Colon (tissue), 2 donors: ENCODE measurements around the gene SULT1A1.
"Not testable (repeated sequence)": the region's sequence is repeated elsewhere in the genome, so short reads cannot be mapped to it uniquely, and the experiment has no call there.

Experiments used
- FAIRE-seq: peaks from 2 replicates; lab custom pipeline; 2012; peaks lifted over from hg19 to GRCh38; lab: Jason Lieb, UNC
- donor health status: control.
- donor health status: control.

Gene SULT1A1

DNA sequence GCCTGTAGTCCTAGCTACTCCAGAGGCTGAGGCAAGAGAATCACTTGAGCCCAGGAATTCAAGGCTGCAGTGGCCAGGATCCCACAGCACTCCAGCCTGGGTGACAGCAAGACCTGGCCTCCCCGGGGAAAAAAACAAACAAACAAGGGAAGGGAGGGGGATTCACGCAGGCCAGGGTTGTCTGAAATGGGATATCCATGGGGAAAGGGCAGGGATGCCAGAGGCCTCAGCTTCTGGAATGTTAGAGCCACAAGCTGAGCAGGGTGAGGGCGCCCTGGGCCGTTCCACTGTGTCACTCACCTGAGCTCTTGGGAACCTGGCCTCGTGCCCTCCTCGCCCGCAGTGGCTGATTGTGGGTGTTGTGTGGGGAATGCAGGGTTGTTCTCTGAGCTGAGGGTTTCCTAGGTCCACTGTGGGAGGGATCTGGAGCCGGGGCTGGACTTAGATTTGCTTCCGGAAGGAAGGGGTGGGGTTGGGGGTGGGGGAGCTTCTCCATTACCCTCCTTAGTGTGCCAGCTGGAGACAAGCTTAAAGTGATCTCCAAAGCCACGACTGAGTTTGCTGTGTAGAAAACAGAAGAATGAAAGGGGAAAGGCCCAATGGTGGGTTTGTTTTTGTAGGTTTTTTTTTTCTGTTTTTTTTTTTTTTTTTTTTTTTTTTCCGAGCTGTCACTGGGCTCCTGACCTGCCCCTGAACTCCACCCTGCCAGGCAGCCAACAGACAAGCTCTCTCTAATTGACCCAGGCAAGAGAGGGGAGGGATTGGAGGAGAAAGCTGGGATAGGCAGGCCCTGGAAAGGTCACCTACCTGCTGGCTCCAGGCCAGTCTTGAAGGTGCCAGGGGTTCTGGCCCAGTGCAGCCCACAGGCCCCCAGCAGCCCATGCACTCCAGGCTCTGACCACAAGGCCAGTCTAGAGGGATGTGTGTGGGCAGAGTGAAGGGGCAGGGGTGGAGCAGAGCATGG lies at the start of gene SULT1A1:
SULT1A1 (minus strand) TSS at position 414 of the 964 bp plus-strand sequence. CDS start 1,189 bp downstream, outside the sequence.
- FAIRE-seq: no peak

DNA sequence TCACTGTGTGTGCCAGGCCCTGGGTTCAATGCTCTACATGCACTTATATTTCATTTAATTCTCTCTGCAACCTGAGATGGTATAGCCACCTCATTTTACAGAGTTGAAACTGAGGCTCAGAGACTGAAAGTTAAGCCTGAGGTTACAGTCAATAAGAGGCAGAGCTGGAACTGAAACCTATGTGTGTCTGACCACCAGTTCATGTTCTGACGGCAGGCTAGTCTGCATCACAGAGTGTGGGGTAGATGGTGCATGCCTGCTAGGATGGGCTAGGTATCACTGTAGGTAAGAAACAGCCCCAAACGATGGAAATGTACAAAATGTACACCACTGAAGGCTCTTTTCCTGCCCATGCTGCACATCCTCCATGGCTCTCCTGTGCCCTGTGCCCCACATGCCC lies 30.1 kb upstream of the SULT1A1 start:
- not testable (repeated sequence) for FAIRE-seq

DNA sequence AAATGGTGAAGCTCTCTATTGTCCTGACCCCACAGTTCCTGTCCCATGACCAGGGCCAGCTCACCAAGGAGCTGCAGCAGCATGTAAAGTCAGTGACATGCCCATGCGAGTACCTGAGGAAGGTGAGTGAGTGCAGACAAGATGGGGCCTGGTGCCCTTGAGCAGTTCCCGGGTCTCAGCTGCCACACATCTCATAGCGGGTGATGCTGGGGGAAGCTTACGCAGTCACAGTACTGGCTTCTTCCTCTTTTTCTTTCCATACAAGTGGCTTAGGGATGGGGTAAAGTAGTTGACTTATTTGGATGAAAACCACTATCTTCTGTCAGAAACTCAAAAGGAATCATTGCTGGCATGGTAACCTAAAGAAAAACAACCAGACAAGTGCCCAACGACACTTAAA lies 28.5 kb upstream of the SULT1A1 start:
- FAIRE-seq: not testable (repeated sequence)

DNA sequence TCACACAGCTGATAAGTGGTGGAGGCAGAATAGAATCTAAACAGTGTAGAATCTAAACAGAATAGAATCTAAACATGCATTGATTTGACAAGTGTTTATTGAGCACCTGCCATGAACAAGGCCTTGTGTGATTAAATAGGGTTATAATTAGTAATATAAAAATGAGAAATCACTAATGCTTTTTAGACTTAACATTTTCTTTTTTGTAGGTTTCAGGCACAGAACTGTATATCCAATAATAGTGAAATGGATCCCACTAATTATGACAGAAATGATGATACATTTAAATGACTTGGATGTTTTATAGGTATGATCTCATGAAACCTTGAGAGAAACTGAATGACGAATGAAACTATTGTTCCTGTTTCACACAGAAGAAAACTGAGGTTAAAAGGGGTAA lies 27.9 kb upstream of the SULT1A1 start, which contains the start of gene NPIPB8:
NPIPB8 (plus strand) TSS at position 301 of the 400 bp plus-strand sequence. CDS start 296 bp downstream, outside the sequence.
- FAIRE-seq: not testable (repeated sequence)

DNA sequence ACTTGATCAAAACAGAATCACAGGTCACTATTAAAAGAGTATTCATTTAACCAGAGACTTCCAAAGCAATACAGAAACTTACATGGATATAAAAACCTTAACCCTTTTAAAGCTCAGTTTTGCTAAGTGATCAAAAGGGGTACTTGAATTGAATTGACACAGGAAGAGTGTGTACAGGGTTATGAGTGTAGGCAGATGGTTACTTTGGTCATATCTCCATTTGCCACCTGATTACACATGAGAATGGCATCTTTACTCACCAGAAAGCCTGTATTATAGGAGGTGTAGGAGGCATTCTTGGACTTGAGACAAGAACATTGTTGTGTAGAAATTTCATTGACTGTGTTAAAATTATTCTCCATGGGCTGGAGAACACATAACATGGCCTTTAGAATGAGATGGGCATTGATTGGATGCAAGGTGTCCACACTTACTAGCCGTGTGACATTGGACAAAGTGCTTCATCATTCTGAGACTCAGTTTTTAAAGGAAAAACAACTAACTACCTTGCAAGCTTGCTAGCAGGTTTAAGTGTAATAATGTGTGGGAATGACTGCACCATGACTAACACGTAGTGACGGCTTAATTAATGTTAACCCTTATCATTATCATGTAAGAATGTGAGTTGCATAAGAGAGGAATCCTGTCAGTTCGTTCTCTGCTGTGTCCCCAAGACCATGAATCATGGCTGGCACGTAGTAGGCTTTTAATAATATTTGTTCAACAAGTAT lies 26.4 kb upstream of the SULT1A1 start:
- FAIRE-seq: not testable (repeated sequence)

DNA sequence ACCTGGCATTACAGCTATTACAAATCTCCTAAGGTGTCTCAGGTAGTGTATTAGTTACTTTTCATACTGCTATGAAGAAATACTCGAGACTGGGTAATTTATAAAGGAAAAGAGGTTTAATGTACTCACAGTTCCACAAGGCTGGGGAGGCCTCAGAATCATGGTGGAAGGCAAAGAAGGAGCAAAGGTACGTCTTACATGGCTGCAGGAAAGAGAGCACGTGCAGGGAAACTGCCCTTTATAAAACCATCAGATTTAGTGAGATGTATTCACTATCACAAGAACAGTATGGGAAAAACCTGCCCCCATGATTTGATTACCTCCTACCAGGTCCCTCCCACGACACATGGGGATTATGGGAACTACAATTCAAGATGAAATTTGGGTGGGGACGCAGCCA lies 21.1 kb upstream of the SULT1A1 start:
- not testable (repeated sequence) for FAIRE-seq

DNA sequence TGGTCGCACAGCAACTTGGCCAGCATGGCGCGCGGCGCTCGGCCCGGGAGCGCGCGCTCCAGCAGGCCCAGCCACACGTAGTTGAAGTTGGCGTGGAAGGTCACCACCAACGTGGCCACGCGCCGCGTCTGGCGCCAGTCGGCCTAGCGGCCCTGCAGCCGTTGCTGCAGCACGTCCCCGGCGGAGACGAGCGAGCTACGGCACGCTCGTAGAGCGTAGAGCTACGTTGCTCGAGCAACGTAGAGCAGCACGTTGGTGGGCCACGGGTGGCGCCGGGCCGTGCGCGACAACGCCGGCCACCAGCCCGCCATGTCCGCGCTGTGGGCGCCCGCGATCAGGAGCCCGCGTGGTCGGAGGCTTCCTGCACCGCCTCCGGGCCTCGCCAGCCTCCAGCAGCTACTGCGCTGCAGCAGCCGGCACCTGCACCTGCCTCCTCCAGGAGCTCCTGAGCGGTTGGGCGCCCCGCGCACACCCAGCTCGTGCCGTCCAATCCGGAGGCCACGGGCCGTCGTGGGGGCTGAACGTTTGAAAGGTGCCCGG lies 13.4 kb upstream of the SULT1A1 start:
- no peak for FAIRE-seq

DNA sequence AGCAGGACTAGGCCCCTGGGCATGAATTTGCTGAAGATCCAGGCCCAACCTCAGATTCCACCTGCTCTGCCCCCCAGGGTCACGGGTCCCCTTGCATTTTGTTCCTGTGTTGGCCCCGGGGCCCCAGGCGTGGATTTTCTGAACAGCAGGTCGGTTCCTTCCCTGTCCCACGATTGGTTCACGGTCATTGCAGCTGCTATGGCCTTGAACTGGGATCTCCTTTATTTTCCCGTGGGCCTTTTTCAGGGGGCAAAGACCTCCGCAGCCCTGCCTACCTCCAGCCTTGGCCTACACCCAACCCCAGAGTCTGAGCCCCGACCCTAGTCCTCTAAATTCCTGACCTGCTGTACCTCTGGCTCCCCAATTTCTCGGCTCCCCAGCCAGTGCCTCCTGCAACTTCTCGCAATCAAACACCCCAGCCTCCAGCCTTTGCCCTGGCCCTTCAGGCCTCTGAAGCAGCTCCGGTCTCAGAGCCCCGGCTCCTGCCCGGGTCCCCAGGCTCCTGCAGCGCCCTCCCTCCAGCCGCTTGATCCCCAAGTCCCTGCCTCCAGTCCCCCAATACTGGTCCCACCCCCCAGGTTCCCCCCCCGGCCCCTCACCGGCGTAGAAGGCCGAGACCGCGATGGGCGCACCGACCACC lies 12.8 kb upstream of the SULT1A1 start:
- FAIRE-seq: not testable (repeated sequence)

DNA sequence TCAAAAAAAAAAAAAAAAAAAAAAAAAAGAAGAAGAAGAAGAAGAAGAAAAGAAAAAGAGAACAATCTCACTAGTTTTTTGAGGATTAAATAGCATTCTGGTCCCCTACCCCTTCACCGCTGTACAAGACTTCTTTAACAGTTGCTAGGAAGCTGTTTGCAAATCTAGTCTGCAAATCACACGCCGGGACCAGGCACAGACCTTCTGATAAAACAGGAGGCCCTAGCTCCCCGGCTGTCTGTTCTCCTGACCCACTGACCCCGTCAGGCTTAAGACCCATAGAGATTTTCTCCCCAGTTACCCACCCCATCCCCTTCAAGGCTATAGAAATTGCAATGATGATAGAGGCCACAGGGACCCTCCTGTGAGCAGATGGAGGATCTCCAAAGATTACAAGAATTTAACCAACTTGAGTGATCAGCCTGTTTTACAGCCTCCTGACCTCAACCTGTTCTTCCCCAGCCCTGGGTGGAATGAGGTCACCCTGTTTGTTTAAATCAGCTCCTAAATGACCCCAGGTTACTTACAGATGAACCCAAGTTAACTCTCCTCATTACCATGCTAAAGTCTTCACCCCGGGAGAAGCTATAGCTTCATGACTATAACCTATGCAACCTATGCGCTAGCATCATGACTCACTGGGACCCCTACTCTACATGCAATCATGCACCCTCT lies 11.8 kb upstream of the SULT1A1 start:
- FAIRE-seq: no peak

DNA sequence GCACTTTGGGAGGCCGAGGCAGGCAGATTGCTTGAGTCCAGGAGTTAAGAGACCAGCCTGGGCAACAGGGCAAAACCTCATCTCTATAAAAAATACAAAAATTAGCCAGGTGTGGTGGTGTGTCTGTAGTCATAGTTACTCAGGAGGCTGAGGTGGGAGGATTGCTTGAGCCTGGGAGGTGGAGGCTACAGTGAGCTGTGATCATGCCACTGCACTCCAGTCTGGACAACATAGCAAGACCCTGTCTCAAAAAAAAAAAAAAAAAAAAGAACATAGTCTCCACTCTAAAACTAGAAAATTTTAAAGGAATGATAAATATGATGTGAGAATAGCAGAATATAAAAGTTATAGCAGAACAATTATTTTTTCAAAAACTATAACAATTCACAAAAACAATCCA lies 10.5 kb upstream of the SULT1A1 start:
- not testable (repeated sequence) for FAIRE-seq

DNA sequence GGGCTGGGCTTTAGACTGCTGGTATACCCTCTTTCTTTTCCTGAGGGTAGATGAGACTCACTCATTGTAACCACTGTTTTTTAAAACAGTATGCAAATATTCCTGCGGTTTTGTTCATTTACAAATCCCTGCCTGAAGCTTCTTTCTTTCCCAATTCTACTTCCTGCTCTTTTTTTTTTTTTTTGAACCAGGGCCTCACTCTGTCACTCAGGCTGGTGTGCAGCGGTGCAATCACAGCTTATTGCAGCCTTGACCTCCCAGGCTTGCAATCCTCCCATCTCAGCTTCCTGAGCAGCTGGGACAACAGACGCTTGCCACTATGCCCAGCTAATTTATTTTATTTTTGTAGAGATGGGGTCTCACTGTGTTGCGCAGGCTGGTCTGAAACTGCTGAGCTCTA lies 8.0 kb upstream of the SULT1A1 start:
- no peak for FAIRE-seq

DNA sequence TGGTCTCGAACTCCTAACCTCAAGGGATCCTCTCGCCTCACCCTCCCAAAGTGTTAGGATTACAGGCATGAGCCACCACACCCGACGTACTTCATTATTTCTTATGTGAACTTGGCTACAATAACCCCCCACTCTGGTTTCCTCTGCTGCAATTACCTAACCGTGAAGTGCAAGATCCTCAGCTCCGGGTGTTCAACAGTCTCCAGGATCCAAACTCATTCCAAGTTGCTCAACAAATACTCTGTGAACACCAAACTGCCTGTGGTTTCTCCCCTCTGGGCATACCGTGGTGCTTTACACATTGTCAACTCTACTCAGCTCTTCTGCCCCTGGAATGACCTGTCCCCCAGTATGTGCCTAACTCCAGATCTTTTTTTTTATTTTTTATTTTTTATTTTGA lies 6.8 kb upstream of the SULT1A1 start:
- FAIRE-seq: no peak

DNA sequence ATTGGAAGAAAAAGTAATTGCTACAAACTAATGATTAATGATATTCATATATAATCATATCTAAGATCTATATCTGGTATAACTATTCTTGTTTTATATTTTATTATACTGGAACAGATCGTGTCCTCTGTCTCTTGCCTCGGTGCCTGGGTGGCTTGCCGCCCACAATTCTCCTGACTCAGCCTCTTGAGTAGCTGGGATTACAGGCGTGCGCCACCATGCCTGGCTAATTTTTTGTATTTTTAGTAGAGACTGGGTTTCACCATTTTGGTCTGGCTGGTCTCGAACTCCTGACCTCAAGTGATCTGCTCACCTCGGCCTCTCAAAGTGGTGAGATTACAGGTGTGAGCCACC lies 6.4 kb upstream of the SULT1A1 start:
- not testable (repeated sequence) for FAIRE-seq

DNA sequence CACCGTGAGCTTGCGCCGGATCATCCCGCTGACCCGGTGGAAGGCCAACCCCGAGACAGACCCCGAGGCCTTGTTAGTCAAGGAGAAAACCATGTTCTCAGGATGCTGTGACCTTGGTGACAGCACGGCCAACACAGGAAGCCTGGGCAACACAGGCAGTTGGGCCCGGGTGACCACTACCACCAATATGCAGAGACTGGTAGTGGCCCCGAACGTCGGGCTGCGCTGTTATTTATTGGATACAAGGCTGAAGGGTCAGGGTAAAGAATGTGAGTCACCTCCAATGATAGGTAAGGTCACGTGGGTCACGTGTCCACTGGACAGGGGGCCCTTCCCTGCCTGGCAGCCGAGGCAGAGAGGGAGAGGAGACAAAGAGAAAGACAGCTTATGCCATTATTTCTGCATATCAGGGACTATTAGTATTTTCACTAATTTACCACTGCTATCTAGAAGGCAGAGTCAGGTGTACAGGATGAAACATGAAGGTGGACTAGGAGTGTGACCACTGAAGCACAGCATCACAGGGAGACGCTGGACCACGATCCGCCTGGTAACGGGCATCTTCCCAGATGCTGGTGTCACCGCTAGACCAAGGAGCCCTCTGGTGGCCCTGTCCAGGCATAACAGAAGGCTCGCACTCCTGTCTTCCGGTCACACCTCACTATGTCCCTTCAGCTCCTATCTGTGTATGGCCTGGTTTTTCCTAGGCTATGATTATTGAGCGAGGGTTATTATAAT lies 5.8 kb upstream of the SULT1A1 start:
- FAIRE-seq: not testable (repeated sequence)

DNA sequence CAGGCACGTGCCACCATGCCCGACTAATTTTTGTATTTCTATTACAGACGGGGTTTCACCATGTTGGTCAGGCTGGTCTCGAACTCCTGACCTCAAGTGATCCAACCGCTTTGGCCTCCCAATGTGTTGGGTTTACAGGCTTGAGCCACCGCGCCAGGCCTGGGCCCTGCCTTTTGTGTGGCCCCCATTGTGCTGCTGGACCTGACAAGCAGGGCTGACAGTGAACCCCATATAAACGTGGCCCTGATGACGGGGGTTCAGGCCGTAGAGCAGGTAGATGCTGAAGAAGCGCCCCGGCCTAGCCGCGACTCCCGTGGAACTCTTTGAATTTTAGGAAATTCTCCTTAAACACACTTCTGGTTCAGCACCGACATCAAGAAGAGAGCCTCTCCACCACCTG lies 4.7 kb upstream of the SULT1A1 start:
- FAIRE-seq: not testable (repeated sequence)

DNA sequence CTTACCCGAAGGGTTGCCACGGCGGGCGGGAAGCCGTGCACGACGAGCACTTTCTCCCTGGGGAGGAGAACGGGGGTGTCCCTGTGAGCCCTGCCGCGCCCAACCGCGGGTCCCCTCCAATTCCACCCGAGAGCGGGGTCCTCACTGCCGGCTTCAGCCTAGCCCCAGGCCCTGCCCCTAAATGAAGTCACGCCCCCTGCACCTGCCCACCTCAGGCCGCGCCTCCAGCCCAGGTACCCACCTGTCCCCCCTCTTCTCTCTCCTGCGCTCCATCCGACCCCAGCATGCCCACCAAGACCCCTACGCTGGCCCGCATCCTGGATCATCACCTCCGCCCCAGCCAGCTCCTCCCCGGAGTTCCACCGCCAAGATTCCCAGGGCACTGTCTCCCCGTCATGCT lies 4.1 kb upstream of the SULT1A1 start:
- FAIRE-seq: not testable (repeated sequence)

DNA sequence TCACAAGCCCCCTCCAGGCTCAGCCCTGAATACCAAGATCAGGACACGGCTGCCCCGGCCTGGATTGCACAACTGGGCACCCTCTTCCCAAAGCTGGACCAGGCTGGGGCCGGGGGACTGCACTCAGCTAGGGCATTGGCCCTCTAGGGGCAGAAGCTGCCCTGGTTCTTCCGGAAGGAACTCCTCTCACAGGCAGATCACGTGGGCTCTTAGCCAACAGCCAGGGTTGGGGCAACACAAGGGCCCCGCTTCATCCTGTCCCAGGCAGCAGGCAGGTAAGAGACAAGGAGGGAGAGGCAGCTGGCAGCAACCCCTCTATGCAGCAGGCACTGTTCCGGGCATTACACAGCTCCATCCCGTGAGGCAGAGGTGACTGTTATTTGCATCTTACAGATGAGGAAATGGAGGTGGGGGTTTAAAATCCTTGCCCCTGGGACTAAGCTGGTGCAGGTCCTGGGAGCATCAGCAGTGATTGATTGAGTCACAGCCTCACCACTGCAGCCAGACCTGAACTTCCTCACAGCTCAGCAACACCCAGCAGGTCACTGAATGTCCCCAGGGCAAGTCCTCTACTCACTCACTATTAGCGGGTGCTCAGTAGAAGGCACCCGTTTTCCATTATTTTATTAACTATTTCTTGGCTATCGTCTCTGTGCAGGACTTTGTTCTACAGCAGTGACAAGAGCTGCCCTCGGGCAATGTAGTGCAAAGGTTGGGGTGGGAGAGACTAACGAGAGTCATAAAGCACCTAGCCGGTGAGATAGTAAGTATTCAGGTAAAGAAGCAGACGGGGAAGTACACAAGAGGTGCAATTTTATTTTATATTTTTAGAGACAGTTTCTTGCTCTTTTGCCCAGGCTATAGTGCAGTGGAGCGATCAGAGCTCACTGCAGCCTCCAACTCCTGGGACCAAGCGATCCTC lies 2.8 kb upstream of the SULT1A1 start:
- FAIRE-seq: peak; percentile 80

DNA sequence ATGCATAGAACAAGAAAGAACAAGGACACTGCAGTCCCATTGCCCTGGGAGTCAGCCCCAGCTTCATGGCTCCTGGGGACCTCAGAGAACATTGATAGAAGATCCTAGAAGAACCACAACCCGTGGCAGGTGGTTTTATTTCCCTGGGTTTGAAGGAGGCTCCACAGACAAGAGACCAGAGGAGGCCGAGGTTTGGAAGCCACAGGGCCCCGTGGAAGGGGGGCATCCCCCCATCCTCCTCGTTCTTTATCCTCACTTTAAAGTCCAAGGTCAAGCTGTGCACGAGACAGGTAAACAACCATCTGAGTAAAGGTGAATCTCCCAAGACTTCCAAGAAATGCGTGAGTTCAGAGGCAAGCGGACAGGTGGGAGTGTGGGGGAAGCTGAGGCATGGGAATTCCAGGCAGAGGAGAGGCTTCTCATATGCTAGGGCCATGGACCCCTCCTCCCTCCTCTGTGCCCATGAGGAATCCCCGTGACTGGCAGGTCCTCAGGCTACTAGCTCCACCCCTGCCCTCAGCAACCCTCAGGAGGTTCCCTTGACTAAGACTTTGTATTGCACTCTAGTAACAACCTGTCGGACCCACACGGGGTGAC lies 849 bp upstream of the SULT1A1 start:
- FAIRE-seq: no peak

DNA sequence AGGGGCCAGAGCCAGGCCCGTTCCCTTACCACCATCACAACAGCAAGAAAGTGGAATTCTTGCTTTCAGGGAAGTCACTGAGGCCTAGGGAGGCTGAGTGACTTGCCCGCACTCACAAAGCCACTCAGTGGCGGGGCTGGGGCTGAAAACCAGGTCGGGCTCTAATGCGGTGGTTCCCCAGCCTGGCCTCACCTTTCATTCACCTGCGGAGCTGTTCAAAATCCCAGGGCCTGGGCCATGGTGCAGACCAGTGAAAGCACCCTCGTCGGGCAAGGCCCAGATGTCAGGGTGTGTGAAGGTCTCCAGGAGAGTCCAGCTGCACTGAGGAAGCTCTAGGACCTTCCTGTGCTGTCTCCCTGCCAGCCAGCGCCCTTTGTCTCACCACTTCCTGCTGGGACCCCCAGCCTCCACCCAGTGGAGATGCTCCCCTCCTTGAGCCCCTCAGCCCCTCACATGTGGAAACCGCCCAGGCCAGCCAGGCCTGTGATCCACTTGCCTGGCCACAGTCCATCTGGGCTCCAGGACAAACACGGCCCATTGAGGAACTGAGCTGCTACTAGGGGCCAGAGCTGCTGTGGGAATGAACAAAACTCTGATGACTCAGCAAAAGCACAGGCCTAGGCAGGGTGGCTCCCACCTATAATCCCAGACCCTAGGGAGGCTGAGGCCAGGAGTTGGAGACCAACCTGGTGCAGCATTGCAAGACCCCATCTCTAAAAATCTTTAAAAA lies 812 bp downstream of the SULT1A1 start:
- not testable (repeated sequence) for FAIRE-seq
